Muscle of leg (tissue), 11 donors: ENCODE data around the gene ADARB2. TPM values are rescaled to one million over a fixed set of nuclear protein-coding genes. Genes with fewer than 3 reads are reported as not detected.

ENCODE experiments used
- DNase-seq: peaks from one replicate; pipeline ENCODE4 v3.0.0; 2013
- H3K27ac ChIP-seq: one replicate; pipeline ENCODE4 v1.5.1; 2013; ENCODE audit warnings: mild to moderate bottlenecking, low read length, control low read depth
- H3K27me3 ChIP-seq: one replicate; pipeline ENCODE4 v1.6.1; 2013; ENCODE audit warnings: low read length; ENCODE audit not compliant: control insufficient read depth, insufficient read depth
- H3K36me3 ChIP-seq: one replicate; pipeline ENCODE4 v1.6.1; 2013; ENCODE audit warnings: low read length; ENCODE audit not compliant: control insufficient read depth, insufficient read depth
- H3K4me1 ChIP-seq: one replicate; pipeline ENCODE4 v1.6.1; 2013; ENCODE audit warnings: low read length; ENCODE audit not compliant: control insufficient read depth, insufficient read depth
- H3K4me3 ChIP-seq: one replicate; pipeline ENCODE4 v1.5.1; 2013; ENCODE audit warnings: low read length, control low read depth
- H3K9me3 ChIP-seq: replicated peaks from 2 replicates; pipeline ENCODE4 v1.6.1; 2013; ENCODE audit warnings: low read depth, low read length; ENCODE audit not compliant: control insufficient read depth
- WGBS: methylation state at CpG from one replicate; pipeline ENCODE4 v1.1.5; 2013; ENCODE audit warnings: missing lambda C conversion rate; ENCODE audit not compliant: insufficient coverage; 5-methylcytosine and 5-hydroxymethylcytosine counted together
- polyA plus RNA-seq, 8 donors: library from polyadenylated mRNA; unstranded; fragments of 120-200 nt; gene quantifications; one replicate each; pipeline versions ENCODE4 v1.2.1 to v1.2.3, GENCODE V29; 2013; ENCODE audit warnings: inconsistent platforms in 1 of 8, low replicate concordance in 1 of 8; ENCODE audit not compliant: insufficient read length in 8 of 8, insufficient read depth in 1 of 8
- total RNA-seq: library from RNA; stranded (reverse); fragments of 120-200 nt; gene quantifications from one replicate; pipeline ENCODE4 v1.2.4, GENCODE V29; 2013

The ADARB2 gene
- total and polyA plus RNA-seq, 9 donors = 0.13 to 0.38 (median 0.23) TPM

- no peak overlapping the region for H3K4me3 ChIP-seq
- H3K9me3 ChIP-seq = no peaks in the 10 kb centered on the region
- DNase-seq = no peak
- H3K27ac ChIP-seq = no peak overlapping the region
- no peaks in the 10 kb centered on the region for H3K4me1 ChIP-seq
- WGBS = 72% methylated on average over 5 of the region's 10 CpGs
- no peaks in the 10 kb centered on the region for H3K36me3 ChIP-seq
- no peaks in the 10 kb centered on the region for H3K27me3 ChIP-seq
Observed at GRCh38 chr10:1137499-1138163, 599.7 kb downstream of the ADARB2 start.

- peak; percentile 34 for DNase-seq
- H3K9me3 ChIP-seq = no peaks in the 10 kb centered on the region
- no peaks in the 10 kb centered on the region for H3K4me1 ChIP-seq
- peaks cover 3% of the 10 kb centered on the region for H3K36me3 ChIP-seq
- H3K4me3 ChIP-seq = no peak overlapping the region
- H3K27ac ChIP-seq = no peak overlapping the region
- H3K27me3 ChIP-seq = no peaks in the 10 kb centered on the region
Observed at GRCh38 chr10:1136268-1136667, 601.1 kb downstream of the ADARB2 start.

- no peak for DNase-seq
- 100% methylated on average over 1 of the region's 2 CpGs for WGBS
- Histone ChIP-seq H3K4me1 (no peaks in the 10 kb centered on the region), H3K27ac (no peak overlapping the region), H3K36me3 (peaks cover 23% of the 10 kb centered on the region), H3K27me3 (no peaks in the 10 kb centered on the region), H3K9me3 (no peaks in the 10 kb centered on the region), H3K4me3 (no peak overlapping the region)
Observed at GRCh38 chr10:1134156-1134555, 603.2 kb downstream of the ADARB2 start.

- no peak overlapping the region for H3K27ac ChIP-seq
- H3K9me3 ChIP-seq = no peaks in the 10 kb centered on the region
- no peak for DNase-seq
- H3K4me1 ChIP-seq = no peaks in the 10 kb centered on the region
- H3K27me3 ChIP-seq = no peaks in the 10 kb centered on the region
- H3K36me3 ChIP-seq = peaks cover 29% of the 10 kb centered on the region
- 93% methylated on average over 2 of the region's 3 CpGs for WGBS
- no peak overlapping the region for H3K4me3 ChIP-seq
Observed at GRCh38 chr10:1133495-1134045, 603.8 kb downstream of the ADARB2 start.

GRCh38 chr10:1132584-1132983 is 604.7 kb downstream of the ADARB2 start:
- Histone ChIP-seq H3K27me3 (no peaks in the 10 kb centered on the region), H3K4me1 (no peaks in the 10 kb centered on the region), H3K27ac (no peak overlapping the region), H3K36me3 (peaks cover 30% of the 10 kb centered on the region), H3K9me3 (no peaks in the 10 kb centered on the region), H3K4me3 (no peak overlapping the region)
- WGBS = 99% methylated on average over 7 of the region's 10 CpGs
- DNase-seq = no peak

- no peaks in the 10 kb centered on the region for H3K4me1 ChIP-seq
- WGBS = 86% methylated on average over 9 of the region's 12 CpGs
- peaks cover 30% of the 10 kb centered on the region for H3K36me3 ChIP-seq
Observed at GRCh38 chr10:1130995-1131790, 606.1 kb downstream of the ADARB2 start.

GRCh38 chr10:1130226-1130625 is 607.1 kb downstream of the ADARB2 start:
- Histone ChIP-seq H3K27ac (no peak overlapping the region), H3K4me1 (no peaks in the 10 kb centered on the region), H3K4me3 (no peak overlapping the region), H3K27me3 (no peaks in the 10 kb centered on the region), H3K9me3 (no peaks in the 10 kb centered on the region), H3K36me3 (peaks cover 37% of the 10 kb centered on the region)
- no peak for DNase-seq
- WGBS = 94% methylated on average over 8 of the region's 10 CpGs

More at GRCh38 chr10:1130995-1131790, 606.1 kb downstream of the ADARB2 start:
- Histone ChIP-seq H3K9me3 (no peaks in the 10 kb centered on the region), H3K4me3 (no peak overlapping the region), H3K27me3 (no peaks in the 10 kb centered on the region), H3K27ac (no peak overlapping the region)
- no peak for DNase-seq

GRCh38 chr10:1128649-1129048 is 608.7 kb downstream of the ADARB2 start:
- Histone ChIP-seq H3K4me3 (no peak overlapping the region), H3K4me1 (no peaks in the 10 kb centered on the region), H3K27me3 (no peaks in the 10 kb centered on the region), H3K36me3 (peaks cover 50% of the 10 kb centered on the region), H3K27ac (no peak overlapping the region), H3K9me3 (no peaks in the 10 kb centered on the region)
- DNase-seq = no peak
- WGBS = 97% methylated on average over 21 of the region's 21 CpGs

- Histone ChIP-seq H3K4me1 (no peaks in the 10 kb centered on the region), H3K9me3 (no peaks in the 10 kb centered on the region), H3K4me3 (no peak overlapping the region), H3K27ac (no peak overlapping the region), H3K27me3 (no peaks in the 10 kb centered on the region), H3K36me3 (peaks cover 54% of the 10 kb centered on the region)
- WGBS = no CpG with 5 or more reads among the region's 2 CpGs
- DNase-seq = no peak
Observed at GRCh38 chr10:1128115-1128514, 609.2 kb downstream of the ADARB2 start.

GRCh38 chr10:1127629-1128028 is 609.7 kb downstream of the ADARB2 start:
- 90% methylated on average over 15 of the region's 15 CpGs for WGBS
- Histone ChIP-seq H3K9me3 (no peaks in the 10 kb centered on the region), H3K27me3 (no peaks in the 10 kb centered on the region), H3K36me3 (peaks cover 54% of the 10 kb centered on the region), H3K27ac (no peak overlapping the region), H3K4me1 (no peaks in the 10 kb centered on the region), H3K4me3 (no peak overlapping the region)
- no peak for DNase-seq
